IPS-18a (cell line): Measurements from ENCODE around the gene SMC5.
"Not testable (repeated sequence)": the region's sequence is repeated elsewhere in the genome, so short reads cannot be mapped to it uniquely, and the experiment has no call there.

ENCODE experiments used
- H3K27ac ChIP-seq: one replicate; pipeline ENCODE4 v1.5.1; 2013; ENCODE audit warnings: low read length
- H3K27me3 ChIP-seq: one replicate; pipeline ENCODE4 v1.6.1; 2013; ENCODE audit warnings: mild to moderate bottlenecking, low read length; ENCODE audit not compliant: control insufficient read depth, insufficient read depth
- H3K36me3 ChIP-seq: one replicate; pipeline ENCODE4 v1.6.1; 2013; ENCODE audit warnings: low read depth, low read length; ENCODE audit not compliant: control insufficient read depth
- H3K4me1 ChIP-seq: one replicate; pipeline ENCODE4 v1.6.1; 2013; ENCODE audit warnings: low read depth, low read length; ENCODE audit not compliant: control insufficient read depth
- H3K4me3 ChIP-seq: one replicate; pipeline ENCODE4 v1.5.1; 2013; ENCODE audit warnings: low read length
- H3K9ac ChIP-seq: one replicate; pipeline ENCODE4 v1.6.1; 2013; ENCODE audit warnings: mild to moderate bottlenecking, low read length, moderate library complexity
- H3K9me3 ChIP-seq: one replicate; pipeline ENCODE4 v1.6.1; 2013; ENCODE audit warnings: low read depth, low read length; ENCODE audit not compliant: control insufficient read depth

Gene SMC5

DNA sequence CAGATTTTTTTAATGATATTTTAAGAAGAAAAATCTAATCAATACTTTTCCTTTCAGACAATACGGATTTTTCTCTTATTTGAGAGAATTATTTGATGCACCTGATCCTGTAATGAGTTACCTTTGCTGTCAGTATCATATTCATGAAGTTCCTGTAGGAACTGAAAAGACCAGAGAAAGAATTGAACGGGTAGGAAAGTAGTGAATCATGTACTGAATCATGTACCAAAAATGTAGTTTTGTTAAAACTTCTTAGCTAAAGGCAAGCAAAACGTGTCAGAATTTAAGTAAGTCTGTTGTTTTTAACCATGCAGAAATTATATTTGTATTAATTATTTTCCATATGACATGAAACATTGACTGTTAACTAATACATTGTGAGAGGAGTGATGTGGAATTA is 56.6 kb downstream of the SMC5 start:
- Histone ChIP-seq H3K36me3 (peaks cover 38% of the 10 kb centered on the region), H3K27ac (no peak overlapping the region), H3K4me3 (no peak overlapping the region), H3K4me1 (no peaks in the 10 kb centered on the region), H3K9ac (no peak overlapping the region), H3K9me3 (no peaks in the 10 kb centered on the region), H3K27me3 (no peaks in the 10 kb centered on the region)

DNA sequence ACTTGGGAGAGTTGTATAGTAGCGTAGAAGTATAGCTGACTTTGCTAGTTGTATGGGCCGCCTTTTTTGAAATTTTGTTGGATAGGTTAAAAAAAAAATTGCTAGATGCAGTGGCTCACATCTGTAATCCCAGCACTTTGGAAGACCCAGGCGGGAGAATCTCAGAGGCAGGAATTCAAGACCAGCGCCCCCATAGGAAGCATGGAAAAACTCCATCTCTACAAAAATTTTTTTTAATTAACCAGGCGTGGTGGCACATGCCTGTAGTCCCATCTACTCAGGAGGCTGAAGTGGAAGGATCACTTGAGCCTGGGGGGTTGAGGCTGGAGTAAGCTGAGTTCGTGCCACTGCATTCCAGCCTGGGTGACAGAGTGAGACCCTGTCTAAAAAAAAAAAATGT is 59.2 kb downstream of the SMC5 start:
- Histone ChIP-seq H3K36me3 (peaks cover 43% of the 10 kb centered on the region), H3K9ac (no peak overlapping the region), H3K27ac (no peak overlapping the region), H3K4me3 (no peak overlapping the region), H3K9me3 (no peaks in the 10 kb centered on the region), H3K27me3 (no peaks in the 10 kb centered on the region), H3K4me1 (no peaks in the 10 kb centered on the region)

- no peak overlapping the region for H3K27ac ChIP-seq
- H3K36me3 ChIP-seq = peaks cover 45% of the 10 kb centered on the region
- H3K9me3 ChIP-seq = no peaks in the 10 kb centered on the region
- no peaks in the 10 kb centered on the region for H3K4me1 ChIP-seq
- H3K9ac ChIP-seq = no peak overlapping the region
- no peak overlapping the region for H3K4me3 ChIP-seq
- no peaks in the 10 kb centered on the region for H3K27me3 ChIP-seq
These were observed 63.3 kb downstream of the SMC5 start for GRCh38 chr9:70322096-70322495.

DNA sequence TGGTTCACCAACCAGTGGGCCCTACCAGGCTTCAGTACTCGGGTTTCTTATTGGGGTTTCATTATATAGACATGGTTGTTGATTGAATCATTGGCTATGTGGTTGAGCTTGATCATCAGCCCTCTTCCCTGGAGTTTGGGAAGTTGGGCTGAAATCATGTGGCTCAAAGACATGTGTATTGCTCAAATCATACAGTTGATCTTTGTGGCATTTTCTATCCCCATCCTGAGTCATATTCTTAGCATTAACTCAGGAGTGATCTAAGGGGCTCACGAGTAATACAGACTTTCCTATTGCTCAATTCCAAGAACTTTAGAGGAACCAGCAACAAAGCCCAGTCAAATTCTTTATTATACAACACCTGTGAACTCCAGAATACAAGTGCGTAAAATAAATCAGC is 66.2 kb downstream of the SMC5 start:
- H3K9ac ChIP-seq = no peak overlapping the region
- H3K27me3 ChIP-seq = no peaks in the 10 kb centered on the region
- no peaks in the 10 kb centered on the region for H3K4me1 ChIP-seq
- H3K9me3 ChIP-seq = peaks cover 7% of the 10 kb centered on the region
- no peak overlapping the region for H3K27ac ChIP-seq
- H3K4me3 ChIP-seq = no peak overlapping the region
- H3K36me3 ChIP-seq = peaks cover 43% of the 10 kb centered on the region

- not testable (repeated sequence) for H3K27ac ChIP-seq, H3K4me3 ChIP-seq
- peaks cover 40% of the 10 kb centered on the region for H3K36me3 ChIP-seq
These were observed 69.8 kb downstream of the SMC5 start for GRCh38 chr9:70328625-70329024.

GRCh38 chr9:70340572-70340971 is 81.8 kb downstream of the SMC5 start:
- H3K27me3 ChIP-seq = no peaks in the 10 kb centered on the region
- H3K4me1 ChIP-seq = no peaks in the 10 kb centered on the region
- H3K36me3 ChIP-seq = no peaks in the 10 kb centered on the region
- H3K4me3 ChIP-seq = no peak overlapping the region
- H3K9me3 ChIP-seq = no peaks in the 10 kb centered on the region
- no peak overlapping the region for H3K9ac ChIP-seq
- no peak overlapping the region for H3K27ac ChIP-seq

More at GRCh38 chr9:70328625-70329024, 69.8 kb downstream of the SMC5 start:
- H3K9ac ChIP-seq, H3K27me3 ChIP-seq, H3K4me1 ChIP-seq, H3K9me3 ChIP-seq: not testable (repeated sequence)

GRCh38 chr9:70347046-70347445 is 88.3 kb downstream of the SMC5 start:
- Histone ChIP-seq H3K4me3 (no peak overlapping the region), H3K9me3 (no peaks in the 10 kb centered on the region), H3K27me3 (no peaks in the 10 kb centered on the region), H3K9ac (no peak overlapping the region), H3K27ac (no peak overlapping the region), H3K36me3 (peaks cover 34% of the 10 kb centered on the region), H3K4me1 (no peaks in the 10 kb centered on the region)

DNA sequence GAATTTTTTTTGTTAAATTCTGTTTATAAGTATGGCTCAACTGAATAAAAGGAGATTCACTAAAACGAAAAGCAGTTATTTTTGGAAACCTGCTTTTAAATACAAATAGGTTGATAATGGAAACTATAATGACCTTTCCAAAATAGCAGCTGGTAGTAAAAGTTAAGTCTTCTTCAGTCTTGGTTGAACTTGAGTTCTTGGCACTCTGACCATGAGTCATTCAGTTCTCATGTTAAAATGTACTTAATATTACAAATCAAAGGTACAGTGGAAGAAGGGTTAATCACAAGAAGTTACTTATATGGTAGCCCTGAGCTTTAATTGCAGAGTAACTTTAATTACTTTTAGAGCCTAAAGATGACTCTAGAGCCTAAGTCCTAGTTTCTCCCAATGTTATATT is 93.6 kb downstream of the SMC5 start:
- Histone ChIP-seq H3K27ac (no peak overlapping the region), H3K36me3 (peaks cover 29% of the 10 kb centered on the region), H3K4me3 (no peak overlapping the region), H3K27me3 (no peaks in the 10 kb centered on the region), H3K9ac (no peak overlapping the region), H3K4me1 (no peaks in the 10 kb centered on the region), H3K9me3 (no peaks in the 10 kb centered on the region)

- peaks cover 25% of the 10 kb centered on the region for H3K36me3 ChIP-seq
- H3K9me3 ChIP-seq = no peaks in the 10 kb centered on the region
- H3K27me3 ChIP-seq = no peaks in the 10 kb centered on the region
- no peaks in the 10 kb centered on the region for H3K4me1 ChIP-seq
- no peak overlapping the region for H3K4me3 ChIP-seq
- H3K9ac ChIP-seq = no peak overlapping the region
- H3K27ac ChIP-seq = no peak overlapping the region
These were observed 94.0 kb downstream of the SMC5 start for GRCh38 chr9:70352802-70353201.

- H3K9me3 ChIP-seq = no peaks in the 10 kb centered on the region
- no peaks in the 10 kb centered on the region for H3K27me3 ChIP-seq
- H3K4me1 ChIP-seq = no peaks in the 10 kb centered on the region
- H3K27ac ChIP-seq = no peak overlapping the region
- H3K36me3 ChIP-seq = peaks cover 10% of the 10 kb centered on the region
- no peak overlapping the region for H3K9ac ChIP-seq
- H3K4me3 ChIP-seq = no peak overlapping the region
These were observed 97.0 kb downstream of the SMC5 start for GRCh38 chr9:70355801-70356200.

DNA sequence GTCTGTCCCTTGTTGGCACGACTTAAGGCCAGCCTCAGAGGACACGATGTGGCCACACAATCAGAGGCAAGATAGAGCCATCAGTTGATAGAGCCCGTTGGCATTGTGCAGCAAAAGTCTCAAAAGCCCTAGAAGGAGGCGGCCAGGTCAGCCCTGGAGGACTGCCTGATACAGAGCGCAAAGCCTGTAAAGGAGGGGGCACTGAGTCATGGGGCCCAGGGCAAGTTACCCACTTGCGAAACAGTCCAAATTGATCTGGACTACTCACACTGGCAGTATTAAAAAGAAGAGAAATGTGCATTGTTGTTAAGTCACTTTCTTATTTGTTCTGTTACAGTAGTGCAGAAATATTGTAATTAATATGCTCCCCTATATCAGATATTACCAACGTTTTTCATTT is 104.2 kb downstream of the SMC5 start:
- no peaks in the 10 kb centered on the region for H3K27me3 ChIP-seq
- no peaks in the 10 kb centered on the region for H3K4me1 ChIP-seq
- no peak overlapping the region for H3K27ac ChIP-seq
- H3K36me3 ChIP-seq = no peaks in the 10 kb centered on the region
- no peak overlapping the region for H3K9ac ChIP-seq
- H3K9me3 ChIP-seq = no peaks in the 10 kb centered on the region
- no peak overlapping the region for H3K4me3 ChIP-seq

- Histone ChIP-seq H3K4me3 (no peak overlapping the region), H3K9ac (no peak overlapping the region), H3K27me3 (no peaks in the 10 kb centered on the region), H3K27ac (no peak overlapping the region), H3K4me1 (no peaks in the 10 kb centered on the region), H3K36me3 (no peaks in the 10 kb centered on the region), H3K9me3 (no peaks in the 10 kb centered on the region)
These were observed 105.0 kb downstream of the SMC5 start for GRCh38 chr9:70363760-70364159.
